Body of pancreas (tissue), 4 donors: ENCODE data around the gene NQO2.

ENCODE experiments used
- POLR2A ChIP-seq, 3 donors: fragments of 450-650 bp; IDR thresholded peaks; one replicate each; pipeline ENCODE4 v1.6.1; 2016; ENCODE audit warnings: antibody characterized with exemption in 3 of 3, mild to moderate bottlenecking in 2 of 3
- TF ChIP-seq, protein P1 (sequence below), 7 experiments: fragments of 450-650 bp in 4 of 7; fragments of 200-600 bp in 3 of 7; sonication (generic) in 3 of 7; IDR thresholded peaks; one replicate each; pipeline ENCODE4 v1.5.1; 2016 to 2019; ENCODE audit warnings: antibody characterized with exemption in 7 of 7

DNA sequence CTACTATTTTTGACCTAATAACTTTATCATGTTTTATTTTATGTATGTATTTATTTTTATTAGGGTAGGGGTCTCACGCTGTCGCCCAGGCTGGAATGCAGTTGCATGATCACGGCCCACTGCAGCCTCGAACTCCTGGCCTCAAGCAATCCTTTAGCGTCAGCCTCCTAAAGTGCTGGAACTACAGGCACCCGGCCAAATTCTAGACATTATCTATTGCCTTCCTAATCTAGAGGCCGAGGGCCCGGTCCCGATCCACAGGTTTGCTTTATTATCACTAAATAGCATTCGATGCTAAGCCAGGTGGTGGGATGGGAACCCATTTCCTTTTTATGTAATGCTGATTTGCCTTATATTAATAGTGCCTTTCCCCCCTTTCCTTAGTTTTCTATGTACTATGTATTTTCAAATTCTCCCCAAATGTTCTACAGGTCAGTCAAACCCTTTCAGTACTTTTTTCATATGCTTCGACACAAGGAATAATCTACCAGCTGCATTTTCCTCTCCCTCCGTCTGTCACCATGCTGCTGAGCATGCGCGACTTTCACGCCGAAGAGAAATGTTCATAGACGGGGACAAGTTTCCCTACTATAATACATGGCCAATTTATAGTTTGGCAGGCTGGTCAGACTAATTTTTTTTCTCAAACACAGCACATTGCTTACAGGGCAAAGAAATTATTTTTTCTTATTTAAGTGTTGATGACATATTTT lies 34.7 kb upstream of the NQO2 start:
- TF ChIP-seq, protein P1, sequence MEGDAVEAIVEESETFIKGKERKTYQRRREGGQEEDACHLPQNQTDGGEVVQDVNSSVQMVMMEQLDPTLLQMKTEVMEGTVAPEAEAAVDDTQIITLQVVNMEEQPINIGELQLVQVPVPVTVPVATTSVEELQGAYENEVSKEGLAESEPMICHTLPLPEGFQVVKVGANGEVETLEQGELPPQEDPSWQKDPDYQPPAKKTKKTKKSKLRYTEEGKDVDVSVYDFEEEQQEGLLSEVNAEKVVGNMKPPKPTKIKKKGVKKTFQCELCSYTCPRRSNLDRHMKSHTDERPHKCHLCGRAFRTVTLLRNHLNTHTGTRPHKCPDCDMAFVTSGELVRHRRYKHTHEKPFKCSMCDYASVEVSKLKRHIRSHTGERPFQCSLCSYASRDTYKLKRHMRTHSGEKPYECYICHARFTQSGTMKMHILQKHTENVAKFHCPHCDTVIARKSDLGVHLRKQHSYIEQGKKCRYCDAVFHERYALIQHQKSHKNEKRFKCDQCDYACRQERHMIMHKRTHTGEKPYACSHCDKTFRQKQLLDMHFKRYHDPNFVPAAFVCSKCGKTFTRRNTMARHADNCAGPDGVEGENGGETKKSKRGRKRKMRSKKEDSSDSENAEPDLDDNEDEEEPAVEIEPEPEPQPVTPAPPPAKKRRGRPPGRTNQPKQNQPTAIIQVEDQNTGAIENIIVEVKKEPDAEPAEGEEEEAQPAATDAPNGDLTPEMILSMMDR (IDR thresholded peaks at IDR 0.05), result no peak
- TF ChIP-seq POLR2A (IDR thresholded peaks at IDR 0.05), result no peak
